HG03378 (cell line): ENCODE results near the gene SLC16A12.
"Not testable (repeated sequence)": the region's sequence is repeated elsewhere in the genome, so short reads cannot be mapped to it uniquely, and the experiment has no call there.

Experiments
- ATAC-seq: cut with Tn5 transposase; IDR thresholded peaks from one replicate; pipeline ENCODE4 v1.9.1; 2021; ENCODE audit warnings: mild to moderate bottlenecking, moderate library complexity; ENCODE audit not compliant: unreplicated experiment

SLC16A12 gene

GRCh38 chr10:89549510-89549909 is 14.1 kb upstream of the SLC16A12 start:
- no peak for ATAC-seq

- ATAC-seq: no peak
Observed at GRCh38 chr10:89548673-89549072, 13.3 kb upstream of the SLC16A12 start.

GRCh38 chr10:89547853-89548513 is 12.6 kb upstream of the SLC16A12 start:
- ATAC-seq: no peak

- ATAC-seq: not testable (repeated sequence)
Observed at GRCh38 chr10:89546651-89547050, 11.3 kb upstream of the SLC16A12 start.

GRCh38 chr10:89543841-89544240 is 8.4 kb upstream of the SLC16A12 start:
- ATAC-seq: no peak

- no peak for ATAC-seq
Observed at GRCh38 chr10:89540420-89540949, 5.1 kb upstream of the SLC16A12 start.

- ATAC-seq: no peak
Observed at GRCh38 chr10:89537364-89537763, 2.0 kb upstream of the SLC16A12 start.

GRCh38 chr10:89536013-89536354 is 590 bp upstream of the SLC16A12 start:
- ATAC-seq: no peak

- no peak for ATAC-seq
Observed at GRCh38 chr10:89534826-89535166, 598 bp downstream of the SLC16A12 start.

- no peak for ATAC-seq
Observed at GRCh38 chr10:89532476-89532875, 2.9 kb downstream of the SLC16A12 start.

- no peak for ATAC-seq
Observed at GRCh38 chr10:89531359-89531758, 4.0 kb downstream of the SLC16A12 start.

- not testable (repeated sequence) for ATAC-seq
Observed at GRCh38 chr10:89529711-89530110, 5.7 kb downstream of the SLC16A12 start.

GRCh38 chr10:89526358-89526757 is 9.0 kb downstream of the SLC16A12 start:
- no peak for ATAC-seq

GRCh38 chr10:89525556-89525955 is 9.8 kb downstream of the SLC16A12 start:
- ATAC-seq: no peak

- no peak for ATAC-seq
Observed at GRCh38 chr10:89524279-89524678, 11.1 kb downstream of the SLC16A12 start.

- no peak for ATAC-seq
Observed at GRCh38 chr10:89523274-89523673, 12.1 kb downstream of the SLC16A12 start.

GRCh38 chr10:89522463-89522862 is 12.9 kb downstream of the SLC16A12 start:
- no peak for ATAC-seq

- no peak for ATAC-seq
Observed at GRCh38 chr10:89521368-89521767, 14.0 kb downstream of the SLC16A12 start.

GRCh38 chr10:89520706-89521105 is 14.7 kb downstream of the SLC16A12 start:
- no peak for ATAC-seq

GRCh38 chr10:89518876-89519842 is 16.2 kb downstream of the SLC16A12 start:
- no peak for ATAC-seq

GRCh38 chr10:89518108-89518507 is 17.3 kb downstream of the SLC16A12 start:
- ATAC-seq: no peak
